ENCODE data around the gene IP6K2.
A peak's percentile ranks its signal among the peaks of the same experiment; 100 is the strongest.

Gene IP6K2

GRCh38 chr3:48662753-48663488 is 54.1 kb downstream of the IP6K2 start, which contains the start of gene CELSR3:
Gene CELSR3 (minus strand): TSS chr3:48662886. CDS start chr3:48662634, 252 bp downstream.
- DNase-seq = peak; percentile 70 to 74

- DNase-seq = peak in 1 of 2 experiments; percentile 10
Measured at GRCh38 chr3:48662145-48662752, 54.8 kb downstream of the IP6K2 start.

DNA sequence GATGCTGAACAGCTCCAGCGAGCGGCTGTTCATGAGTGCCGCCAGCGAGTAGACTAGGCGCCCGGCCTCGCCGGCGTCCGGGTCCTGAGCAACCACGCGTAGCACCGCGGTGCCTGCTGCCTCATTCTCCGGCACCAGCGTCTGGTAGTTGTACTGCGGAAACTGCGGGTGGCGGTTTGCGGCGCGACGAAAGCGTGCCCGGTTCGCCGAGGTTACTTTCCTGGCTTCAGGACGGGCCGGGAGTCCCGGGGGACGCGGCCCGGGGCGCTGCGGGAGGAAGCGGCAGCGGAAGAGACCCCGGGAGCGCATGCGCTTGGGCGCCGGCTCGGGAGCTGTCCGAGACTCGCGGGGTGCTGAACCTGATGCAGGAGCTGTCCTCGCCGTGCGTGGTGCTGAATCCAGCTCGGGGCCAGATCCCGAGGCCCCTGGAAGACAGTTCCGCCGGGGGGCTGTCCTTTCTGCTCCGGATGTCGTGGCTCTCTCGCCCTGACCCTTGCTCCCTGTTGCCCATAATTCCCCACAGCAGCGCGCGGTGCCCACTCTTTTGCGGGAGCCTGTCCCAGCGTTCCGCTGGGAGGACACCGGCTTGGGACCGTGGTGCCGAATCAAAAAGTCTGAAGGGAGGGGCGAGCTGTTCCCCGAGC is 55.4 kb downstream of the IP6K2 start:
- DNase-seq = peak; percentile 75 to 77

DNA sequence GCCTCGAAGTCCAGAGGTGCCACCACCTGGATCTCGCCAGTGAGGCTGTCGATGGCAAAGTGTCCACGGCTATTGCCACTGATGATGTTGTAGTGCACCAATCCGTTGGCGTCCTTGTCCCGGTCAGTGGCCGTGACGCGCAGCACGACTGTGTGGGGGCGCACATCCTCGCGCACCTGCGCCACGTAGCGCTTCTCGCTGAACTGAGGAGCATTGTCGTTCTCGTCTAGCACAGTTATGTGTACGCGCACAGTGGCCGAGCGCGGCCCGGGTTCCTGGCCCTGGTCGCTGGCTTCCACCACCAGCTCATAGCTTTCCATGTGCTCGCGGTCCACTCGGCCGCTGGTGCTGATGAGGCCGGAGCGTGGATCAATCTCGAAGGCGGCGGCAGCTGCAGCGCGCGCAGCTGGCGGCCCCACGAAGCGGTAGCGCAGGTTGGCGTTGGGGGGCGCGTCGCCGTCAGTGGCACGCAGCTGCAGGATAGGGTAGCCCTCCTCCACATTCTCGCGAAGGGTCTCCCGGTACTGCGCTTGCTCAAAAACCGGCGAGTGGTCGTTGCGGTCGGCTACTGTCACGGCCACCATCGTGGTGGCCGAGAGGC is 56.1 kb downstream of the IP6K2 start:
- no peak for DNase-seq

DNA sequence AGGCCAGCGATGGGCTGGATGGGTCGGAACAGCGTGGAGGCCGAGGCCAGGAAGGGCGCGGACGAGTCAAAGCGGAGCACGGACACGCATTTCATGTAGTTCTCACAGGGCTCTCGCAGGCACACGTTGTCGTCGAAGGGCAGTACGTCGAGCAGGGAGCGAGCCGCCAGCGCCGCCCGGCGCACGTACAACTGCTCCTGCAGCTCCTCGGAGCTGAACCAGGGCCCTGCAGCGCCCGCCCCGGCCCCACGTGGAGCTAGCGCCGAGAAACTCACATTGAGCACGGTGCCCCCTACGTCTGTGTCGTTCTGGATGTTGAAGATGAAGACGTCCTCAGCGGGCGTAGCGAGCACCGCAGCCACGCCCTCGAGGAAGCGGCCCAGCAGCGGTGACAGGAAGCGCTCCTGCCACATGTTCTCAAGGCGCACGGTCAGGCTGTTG is 60.2 kb downstream of the IP6K2 start:
- peak; percentile 23 to 35 for DNase-seq

GRCh38 chr3:48656061-48656840 is 60.8 kb downstream of the IP6K2 start:
- peak; percentile 87 to 88 for DNase-seq

DNA sequence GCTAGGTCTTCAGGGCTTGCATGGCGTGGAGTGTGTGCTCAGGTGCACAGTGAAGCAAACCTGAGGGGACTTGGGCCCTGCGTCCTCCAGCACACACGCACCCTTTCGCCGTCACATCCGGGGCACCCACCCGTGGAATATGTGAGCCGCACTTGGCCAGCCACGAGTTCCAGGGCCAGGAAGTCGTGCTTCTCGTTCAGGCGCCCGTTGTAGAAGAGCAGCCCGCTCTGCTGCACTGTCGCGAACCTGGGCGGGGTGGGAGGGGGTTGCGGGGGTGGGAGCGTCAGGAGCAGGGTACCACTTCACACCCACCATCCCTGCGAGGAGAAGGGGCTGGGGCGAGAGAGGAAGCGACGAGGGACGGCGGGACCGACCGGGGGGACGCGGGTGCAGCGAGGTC is 61.4 kb downstream of the IP6K2 start:
- DNase-seq = peak; percentile 63 to 65

DNA sequence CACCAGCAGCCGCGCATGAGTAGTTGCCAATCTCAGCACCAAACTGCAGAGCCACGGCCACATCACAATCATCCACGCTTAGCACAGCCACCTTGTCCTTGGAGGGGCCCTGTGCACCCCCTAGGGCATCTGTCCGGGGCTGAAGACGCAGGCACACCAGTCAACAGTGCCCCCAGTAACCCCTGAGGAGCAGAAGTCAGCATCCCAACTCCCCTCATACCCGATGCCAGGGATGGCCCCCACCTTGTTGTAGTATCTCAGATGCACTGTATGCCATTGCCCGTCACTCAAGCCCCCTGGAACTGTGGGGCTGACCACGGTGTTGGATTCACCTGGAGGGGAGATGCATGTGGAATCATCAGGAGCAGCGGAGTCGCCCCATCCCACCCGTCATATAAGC is 62.0 kb downstream of the IP6K2 start:
- no peak for DNase-seq

DNA sequence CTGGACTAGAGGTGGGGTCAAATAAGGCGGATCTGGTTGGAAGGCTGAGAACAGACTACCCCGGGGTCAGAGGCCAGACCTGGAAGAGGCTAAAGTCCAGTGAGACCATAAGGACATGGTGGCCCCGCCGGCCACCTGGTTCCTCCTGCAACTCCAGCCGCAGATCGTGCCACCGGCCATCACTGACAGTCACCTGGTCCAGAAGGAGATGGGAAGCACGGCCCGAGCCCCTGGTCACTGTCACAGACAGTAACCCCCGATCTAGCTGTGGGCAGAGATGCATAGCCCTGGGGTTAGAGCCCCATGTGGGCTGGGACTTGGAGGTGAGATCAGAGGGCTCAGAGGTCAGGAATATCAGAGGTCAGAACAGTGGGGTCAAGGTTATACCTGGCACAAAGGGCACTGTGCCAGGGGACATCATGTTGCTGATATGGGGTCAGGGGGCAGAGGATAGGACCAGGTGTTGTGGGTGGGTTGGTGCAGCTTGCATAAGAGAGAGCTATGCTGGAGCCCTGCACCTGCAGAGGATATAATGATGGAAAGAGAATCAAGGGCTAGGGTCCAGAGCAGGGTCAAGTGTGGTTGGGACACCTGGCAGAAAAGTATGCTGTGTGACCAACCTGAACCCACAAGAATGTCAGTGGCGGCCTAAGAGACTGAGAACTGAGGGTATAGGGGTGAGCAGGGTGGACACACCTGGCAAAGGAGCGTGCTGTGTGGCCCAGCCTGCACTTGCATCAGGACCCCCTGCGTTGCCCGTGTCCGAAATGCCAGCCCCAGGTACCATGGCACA is 63.9 kb downstream of the IP6K2 start:
- no peak for DNase-seq

DNA sequence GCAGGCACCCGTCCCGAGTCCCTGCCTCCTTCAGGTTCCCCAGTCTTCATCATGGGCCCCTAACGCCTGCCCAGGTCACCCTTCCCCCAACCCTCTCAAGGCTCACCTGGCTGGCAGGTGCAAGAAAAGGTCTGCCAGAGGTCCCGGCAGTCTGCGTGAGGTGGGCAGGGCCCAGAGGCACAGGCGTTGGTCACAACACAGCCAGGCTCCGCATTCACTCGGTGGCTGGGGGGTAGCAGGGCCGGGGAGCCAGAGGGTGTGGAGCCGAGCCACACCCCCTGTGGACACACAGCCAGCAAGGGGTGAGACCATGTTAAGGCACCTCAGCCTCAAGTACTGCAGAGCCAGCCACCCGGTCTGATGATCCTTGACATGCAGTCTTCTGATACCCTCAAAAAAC is 65.2 kb downstream of the IP6K2 start:
- DNase-seq = no peak

GRCh38 chr3:48650723-48651122 is 66.3 kb downstream of the IP6K2 start:
- no peak for DNase-seq

DNA sequence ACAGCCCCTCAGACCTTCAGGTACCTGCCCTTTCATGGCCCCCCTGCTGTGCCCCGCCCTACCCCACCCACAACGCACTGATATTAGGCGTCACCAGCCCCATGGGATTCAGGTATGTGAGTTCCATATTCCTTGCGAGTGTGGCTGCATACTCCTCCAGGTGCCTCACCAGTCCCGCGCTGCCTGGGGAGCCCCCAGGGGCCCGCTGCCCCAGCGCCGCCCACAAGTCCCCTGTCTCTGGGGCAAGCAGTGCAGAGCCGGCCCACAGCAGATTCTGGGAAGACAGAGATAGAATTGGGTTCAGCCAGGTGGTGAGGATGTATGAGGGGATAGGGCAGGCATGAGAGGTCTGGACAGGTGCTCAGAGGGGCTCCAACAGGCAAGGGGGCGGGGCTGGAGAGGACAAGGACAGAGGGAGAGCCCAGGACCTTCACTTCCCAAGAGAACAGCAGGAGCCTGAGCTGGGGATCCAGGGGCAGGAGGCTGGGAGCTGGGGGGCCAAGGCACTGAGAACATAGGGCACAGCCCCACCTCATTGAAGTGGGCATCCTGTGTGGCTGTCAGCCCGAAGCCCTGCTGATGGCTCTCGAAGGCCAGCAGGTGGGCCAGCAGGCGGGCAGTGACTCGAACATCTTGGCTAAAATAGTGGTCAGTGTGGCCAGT is 68.7 kb downstream of the IP6K2 start:
- no peak for DNase-seq

GRCh38 chr3:48647714-48648113 is 69.3 kb downstream of the IP6K2 start:
- no peak for DNase-seq

GRCh38 chr3:48644898-48645760 is 71.9 kb downstream of the IP6K2 start:
- DNase-seq = no peak

- DNase-seq = no peak
Measured at GRCh38 chr3:48642605-48643004, 74.4 kb downstream of the IP6K2 start.

DNA sequence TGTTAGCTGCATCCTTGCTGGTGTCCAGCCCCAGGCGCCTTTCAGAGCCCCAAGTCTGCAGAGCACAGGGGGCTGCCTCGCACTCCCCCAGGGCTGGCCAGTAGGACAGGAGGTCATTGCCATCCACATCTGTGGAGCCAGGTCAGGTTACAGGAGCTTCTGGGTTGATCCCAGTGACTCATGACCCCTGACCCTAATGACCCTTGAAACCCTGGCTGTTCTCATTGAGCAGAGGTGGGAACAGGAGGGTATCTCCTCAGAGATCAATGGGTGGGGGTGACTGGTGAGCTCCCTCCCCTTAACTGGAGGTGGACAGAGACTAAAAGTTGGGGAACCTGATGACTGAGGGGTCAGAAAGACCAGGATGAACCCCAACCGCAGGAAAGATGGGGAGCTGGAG is 75.6 kb downstream of the IP6K2 start:
- no peak for DNase-seq

GRCh38 chr3:48639944-48640606 is 76.9 kb downstream of the IP6K2 start:
- no peak for DNase-seq

Data from activated CD4-positive, alpha-beta T cell treated with anti-CD3 and anti-CD28 coated beads, Interleukin-2, amount 50 U/mL, for 48 hours (primary cell).